ENCODE results near the gene PPP1R26.
A peak's percentile ranks its signal among the peaks of the same experiment; 100 is the strongest.

Gene PPP1R26

DNA sequence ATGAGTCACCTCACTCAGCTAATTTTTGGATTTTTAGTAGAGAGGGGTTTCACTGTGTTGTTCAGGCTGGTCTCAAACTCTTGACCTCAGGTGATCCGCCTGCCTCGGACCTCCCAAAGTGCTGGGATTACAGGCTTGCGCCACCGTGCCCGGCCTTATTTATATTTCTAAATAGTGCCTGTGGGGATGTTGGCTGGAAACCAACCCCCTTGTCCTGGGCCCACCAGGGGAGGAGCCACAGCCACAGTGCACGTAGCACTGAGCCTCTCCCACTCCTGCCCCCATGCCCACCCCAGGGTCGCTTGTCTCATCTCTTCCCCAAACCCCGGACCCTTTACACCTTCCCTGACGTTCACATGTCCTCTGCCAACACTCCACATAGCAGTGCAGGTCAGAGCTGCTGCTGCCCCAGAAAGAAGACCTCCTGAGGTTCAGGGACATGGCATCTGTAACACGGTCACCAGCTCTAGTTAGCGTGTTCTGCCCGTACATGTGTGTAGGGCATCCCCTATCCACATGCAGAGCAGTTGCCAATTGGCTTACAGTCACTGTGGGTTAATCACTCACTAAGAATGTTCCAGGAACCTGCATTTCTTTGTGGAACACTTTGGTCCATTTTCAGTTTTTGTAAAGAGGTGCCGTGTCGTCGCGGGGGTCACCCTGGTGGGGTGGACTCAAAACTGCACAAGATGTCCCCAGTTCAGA, 10.7 kb downstream of the PPP1R26 start:
- no peak for DNase-seq

DNA sequence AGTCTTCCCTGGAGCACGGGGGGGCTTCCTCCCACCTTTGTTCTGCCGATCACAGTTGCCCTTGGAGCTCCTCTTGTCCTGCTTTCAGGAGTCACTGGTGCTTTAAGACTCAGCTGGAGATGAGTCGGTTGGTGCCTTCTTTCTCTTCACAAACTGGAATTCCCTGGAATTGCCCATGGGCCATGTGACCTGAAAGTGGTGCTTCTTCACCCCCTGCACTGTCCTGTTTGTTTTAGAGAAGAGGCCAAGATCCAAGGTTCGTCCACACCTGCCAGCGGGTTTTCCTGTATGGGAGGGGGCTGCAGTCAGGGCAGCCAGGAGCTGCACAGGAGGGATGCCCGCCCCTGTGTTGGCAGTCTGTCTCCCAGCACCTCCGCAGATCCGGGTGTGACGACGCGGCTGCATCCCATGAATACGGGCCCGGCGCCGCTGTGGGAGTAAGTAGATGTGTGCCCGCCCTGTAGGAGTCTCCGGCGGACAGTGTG, 11.4 kb downstream of the PPP1R26 start:
- DNase-seq, result peak in 1 of 3 experiments; percentile 51

DNA sequence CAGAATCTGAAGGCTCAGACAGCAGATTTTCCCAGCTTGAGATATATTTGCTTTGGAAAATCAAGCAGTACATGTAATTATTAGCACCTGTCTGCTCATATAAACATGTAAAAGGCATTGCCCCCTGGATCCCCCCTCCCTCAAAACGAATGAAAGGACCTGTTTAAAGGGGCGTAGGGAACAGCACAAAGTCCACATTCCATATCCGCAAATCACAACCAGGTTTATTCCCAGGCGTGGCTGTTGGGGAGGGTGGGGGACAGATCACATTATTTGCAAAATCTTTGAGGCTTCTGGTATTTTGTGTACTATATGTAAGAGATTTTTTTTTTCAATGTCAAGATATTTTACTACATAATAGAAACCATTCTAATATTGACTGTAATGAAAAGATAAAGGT, 12.2 kb downstream of the PPP1R26 start:
- DNase-seq, result peak in 1 of 3 experiments; percentile 51

DNA sequence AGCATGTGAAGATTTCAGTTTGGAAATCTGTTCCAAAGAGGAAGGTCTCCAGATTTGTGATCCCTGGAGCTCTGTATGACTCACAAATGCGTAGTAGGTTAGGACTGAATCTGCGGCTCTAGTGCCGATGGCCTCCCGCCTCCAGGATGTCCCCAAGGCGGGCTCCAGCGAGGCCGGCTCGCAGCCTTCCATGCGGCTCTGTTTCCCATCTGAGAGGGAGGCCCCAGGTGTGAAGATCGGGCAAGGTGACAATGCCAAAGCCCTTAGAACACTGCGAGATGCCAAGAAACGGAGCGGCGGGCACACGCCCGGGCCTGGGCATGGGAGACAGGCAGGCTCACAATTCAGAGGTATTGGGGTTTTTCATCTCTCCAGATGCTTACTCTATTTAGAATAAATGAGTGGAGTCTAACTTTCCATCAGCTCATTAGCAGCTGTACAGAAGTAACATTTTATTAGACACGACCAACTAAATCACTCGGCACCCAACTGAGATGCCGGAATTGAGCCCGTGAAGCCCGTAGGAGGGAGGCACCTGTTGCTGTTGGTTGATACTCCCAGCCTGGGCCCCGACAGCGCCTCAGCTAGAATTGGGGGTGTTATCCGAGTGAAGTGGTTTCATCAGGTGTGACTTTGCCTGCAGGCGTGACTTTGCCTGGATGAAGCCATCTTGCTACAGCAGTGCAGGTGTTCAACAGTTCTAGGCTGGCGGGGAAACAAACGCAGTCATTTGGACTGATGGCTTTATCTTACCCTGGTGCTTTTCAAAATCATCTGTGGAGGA, 13.5 kb downstream of the PPP1R26 start:
- peak in 2 of 3 experiments; percentile 46 to 83 for DNase-seq

DNA sequence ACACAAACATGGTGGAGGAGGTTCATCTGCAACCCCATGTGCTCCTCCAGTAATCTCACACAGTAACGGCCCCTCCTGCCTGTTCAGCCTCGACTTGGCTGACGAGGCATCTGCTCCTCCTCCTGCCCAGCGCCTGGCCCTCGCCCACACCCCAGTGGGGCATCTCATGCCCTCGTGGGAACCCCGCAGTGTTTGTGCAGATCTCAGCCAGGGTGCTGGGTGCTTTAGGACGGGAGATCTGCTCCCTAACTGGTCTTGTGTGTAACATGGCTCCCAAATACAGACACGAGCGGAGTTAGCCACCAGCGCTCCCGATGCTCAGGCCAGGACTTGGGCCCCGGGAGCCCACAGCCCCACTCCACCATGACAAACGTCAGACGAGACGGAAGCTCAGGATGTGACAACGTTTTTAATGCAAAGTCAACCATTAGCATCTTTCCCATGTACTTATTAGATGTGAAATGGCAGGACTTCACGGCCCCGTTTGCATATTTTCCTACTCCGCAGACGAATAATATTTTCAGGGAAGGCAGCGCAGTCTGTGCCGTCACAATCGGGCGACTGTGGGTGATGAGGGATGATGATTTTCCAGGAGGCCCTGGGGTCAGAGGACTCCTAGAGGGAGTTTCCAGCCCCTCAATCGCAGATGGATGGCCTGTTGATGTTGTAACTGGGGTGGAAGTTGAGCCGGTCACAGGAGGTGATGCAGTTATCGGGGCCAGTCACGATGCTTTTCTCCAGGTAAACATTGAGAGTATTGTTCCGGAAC, 15.4 kb downstream of the PPP1R26 start:
- no peak for DNase-seq

DNA sequence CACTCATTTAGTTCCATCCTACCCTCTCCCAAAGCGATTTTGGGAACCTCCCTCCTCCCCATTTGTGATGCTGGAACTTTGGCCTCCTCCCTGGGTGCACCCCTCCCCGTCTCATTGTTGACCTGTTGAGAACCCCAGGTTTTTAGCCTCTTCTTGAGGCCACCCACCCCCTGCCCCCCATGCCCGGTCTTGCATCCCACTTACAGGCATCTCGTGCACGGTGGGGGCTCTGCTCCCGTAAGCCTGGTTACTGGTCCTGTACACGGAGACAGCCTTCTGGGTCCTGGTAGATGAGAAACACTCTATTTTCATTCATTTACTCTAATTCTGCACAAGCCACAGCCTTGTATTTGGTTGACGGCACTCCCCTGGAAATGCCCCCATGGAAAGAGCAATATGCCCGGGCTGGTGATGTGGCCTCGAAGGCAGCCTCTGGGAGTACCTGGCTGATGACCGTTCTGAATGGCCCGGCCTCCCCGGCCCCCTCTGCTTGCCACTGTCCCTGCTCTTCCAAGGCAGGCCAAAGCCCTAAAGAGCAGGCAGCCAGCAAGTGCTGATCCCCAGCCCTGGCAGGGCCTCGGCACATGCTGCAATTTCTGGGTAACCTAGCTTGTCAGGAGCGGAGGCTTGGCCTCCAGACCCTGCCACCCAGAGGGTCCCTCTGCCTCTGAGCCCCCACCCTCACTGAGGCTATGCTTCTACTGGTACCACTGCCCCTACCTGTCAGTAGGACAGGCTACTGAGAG, 19.0 kb downstream of the PPP1R26 start:
- DNase-seq, result no peak

DNA sequence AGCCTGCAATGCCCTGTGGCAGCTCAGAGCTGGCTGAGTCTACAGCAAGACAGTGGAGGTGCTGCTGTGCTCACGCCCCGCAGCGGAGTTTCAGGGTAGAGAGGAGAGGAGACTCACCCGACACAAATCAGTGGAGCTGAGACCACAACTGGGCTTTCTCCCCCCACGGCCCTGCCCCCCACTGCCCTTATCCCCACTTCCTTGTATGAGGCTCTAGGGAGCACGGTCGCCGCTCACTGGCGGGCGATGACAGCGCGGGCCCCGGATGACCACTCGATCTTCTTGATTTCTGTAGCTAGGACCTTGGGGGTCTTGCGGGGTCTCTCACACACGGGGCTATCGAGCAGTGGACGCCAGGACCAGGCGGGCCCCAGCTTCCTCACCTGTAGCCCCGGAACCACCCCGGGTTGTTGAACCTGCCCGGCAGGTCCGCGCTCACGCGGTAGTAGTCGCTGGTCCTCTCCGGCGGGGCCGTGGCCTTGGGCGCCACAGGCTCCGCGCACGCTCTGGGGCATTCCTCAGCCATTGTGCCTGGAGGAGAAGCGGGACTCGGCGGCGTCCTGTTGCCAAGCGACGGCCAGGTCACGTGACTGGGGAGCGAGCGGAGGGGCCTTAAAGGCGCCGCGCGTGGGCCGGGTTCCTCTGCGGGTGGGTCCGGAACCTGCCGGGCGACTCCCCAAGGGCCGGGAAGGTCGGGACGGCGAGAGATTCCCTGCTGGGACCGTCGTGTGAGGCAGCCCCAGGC, 19.9 kb downstream of the PPP1R26 start:
- DNase-seq, result peak; percentile 75 to 96 (median 93)

DNA sequence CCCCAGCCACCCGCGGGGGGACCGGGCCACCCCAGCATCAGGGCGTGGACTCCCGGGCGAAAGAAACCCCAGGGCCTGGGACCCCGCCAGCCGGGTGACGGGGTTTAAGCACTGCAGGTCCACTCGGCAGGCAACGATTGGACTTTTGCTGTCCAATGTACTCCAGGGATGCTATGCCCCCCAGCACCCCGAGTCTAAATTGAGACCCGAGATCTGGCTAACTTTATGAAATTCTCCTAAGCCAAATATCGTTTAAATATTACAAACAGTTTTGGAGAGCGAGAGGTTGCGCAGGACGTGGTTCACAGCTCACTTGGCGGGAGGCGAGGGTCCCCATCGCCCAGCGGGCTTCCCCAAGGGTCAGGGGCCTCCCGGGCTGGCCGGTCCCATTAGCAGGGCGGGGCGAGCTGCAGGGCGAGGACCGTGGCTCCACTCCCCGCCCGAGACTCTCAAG, 20.5 kb downstream of the PPP1R26 start:
- DNase-seq, result peak in 1 of 3 experiments; percentile 86

DNA sequence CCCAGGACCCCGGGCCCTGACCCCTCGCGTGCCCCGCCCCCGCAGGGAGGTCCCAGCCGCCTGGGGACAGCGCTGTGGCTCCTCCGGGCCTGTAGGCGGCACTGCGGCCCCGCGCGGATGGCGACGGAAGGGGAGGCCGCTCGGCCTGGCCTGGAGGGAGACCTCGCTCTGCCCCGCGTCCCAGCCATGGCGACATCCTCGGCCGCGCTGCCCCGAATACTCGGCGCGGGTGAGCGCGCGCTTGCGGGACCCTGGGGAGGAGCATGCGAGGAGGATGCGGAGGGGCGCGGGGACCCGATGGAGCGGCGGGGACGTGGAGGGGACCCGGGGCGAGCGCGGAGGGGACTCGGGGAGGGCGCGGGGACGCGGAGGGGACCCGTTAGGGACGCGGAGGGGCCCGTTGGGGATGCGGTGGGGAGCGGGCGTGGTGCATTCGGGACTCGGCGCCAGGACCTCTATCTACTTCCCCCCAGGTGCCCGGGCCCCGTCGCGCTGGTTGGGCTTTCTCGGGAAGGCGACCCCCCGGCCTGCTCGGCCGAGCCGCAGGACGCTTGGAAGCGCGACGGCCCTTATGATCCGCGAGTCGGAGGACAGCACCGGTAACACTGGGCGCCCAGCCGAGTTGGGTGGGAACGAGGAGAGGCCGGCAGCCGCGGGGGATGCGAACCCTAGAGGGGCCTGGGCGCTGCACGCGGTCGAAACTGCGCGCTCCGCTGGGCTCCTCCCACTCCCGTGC, 21.1 kb downstream of the PPP1R26 start, which contains the start of gene MRPS2:
Gene MRPS2 (plus strand): TSS at position 158 of the 736 bp plus-strand sequence. CDS start 29 bp downstream, at position 187.
- DNase-seq, result peak; percentile 79 to 91 (median 89)

DNA sequence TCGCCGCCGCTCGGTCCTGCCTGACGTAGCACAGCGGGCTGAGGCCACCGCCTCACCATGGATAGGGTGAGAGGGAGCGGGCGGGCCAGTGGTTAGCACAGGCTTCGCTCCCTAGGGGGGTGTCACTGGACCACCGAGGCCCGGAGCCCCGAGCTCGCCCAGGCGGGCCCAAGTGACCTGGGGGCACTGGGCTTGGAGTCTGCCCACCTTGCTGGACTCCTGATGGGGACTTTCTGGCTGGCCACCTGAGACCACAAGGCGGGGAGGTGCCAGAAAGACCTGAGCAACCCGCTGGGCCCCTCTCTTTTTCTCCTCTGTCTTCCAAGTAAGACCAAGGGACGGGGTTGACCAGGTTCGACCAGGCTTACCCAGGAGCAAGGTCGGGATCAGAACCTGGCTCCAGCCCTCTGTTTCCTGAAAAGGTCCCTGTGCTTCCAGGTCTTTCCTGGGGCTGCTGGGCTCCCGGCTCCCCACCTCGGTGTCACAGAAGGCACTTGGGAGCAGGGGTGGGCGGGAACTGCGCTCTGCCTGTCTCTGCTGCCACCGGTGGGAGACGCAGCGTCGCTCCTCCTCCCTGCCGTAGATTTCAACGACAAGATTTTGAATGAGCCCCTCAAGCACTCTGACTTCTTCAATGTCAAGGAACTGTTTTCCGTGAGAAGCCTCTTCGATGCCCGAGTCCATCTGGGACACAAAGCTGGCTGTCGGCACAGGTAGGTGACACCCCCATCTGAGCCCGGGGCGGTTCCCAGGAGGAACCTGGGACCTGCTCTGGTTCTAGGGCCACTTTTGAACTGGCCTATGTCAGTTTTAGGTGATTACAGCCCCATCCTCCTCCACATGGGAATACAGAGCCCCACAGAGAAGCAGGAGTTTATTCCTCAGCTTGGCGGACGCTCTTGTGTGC, 21.9 kb downstream of the PPP1R26 start:
- no peak for DNase-seq

DNA sequence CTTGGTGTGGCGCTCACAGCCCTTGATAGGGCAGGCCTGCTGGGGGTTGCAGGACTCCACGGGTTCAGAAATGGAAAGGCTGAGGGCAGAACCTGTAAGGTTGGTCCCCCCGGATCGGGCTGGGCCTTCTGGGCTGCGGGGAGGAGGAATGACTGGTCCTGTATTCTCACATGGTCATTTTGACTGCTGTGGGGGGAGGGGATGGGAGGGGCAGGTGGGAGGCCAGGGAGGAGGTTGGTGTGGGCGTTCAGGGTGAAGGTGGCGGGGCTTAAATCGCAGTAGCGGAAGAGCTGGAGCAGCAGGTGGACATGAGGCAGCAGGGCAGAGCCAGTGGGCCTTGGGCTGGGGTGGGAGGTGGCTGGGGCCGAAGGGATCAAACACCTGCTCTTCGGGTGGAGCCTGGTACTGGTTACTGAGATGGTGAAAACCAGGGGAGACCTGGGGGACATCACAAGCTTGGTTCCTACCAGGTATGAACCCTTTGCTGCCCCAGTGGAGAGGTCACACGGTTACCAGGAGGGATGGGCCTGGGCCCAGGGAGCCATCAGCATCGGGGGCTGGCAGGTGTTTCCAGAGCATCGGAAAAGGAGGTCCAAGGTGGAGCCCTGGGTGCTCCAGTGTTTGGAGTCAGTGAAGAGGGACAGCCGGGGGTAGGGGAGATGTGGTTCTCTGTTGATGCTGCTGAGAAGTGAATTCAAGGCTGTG, 22.7 kb downstream of the PPP1R26 start:
- no peak for DNase-seq

DNA sequence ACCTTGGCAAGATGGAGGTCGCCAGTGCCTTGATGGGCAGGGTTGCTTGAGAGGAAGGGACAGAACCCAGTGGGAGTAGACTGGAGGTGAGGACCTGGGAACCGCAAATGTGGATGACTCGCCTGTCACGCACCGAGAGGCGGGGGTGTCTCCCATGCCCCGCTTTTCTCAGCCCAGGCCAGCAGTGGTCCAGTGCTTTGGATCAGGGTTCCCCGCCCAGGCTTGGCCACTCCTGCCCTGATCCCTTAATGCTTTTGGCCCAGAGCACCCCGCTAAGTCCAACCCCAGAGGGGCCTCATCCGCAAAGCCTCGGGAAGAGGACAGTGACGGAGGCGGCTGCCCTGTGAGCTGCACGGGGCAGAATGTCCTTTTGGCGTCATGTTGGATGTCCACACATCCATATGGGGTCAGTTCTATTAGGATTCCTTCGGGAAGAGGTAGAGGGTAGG, 23.3 kb downstream of the PPP1R26 start:
- DNase-seq, result no peak

DNA sequence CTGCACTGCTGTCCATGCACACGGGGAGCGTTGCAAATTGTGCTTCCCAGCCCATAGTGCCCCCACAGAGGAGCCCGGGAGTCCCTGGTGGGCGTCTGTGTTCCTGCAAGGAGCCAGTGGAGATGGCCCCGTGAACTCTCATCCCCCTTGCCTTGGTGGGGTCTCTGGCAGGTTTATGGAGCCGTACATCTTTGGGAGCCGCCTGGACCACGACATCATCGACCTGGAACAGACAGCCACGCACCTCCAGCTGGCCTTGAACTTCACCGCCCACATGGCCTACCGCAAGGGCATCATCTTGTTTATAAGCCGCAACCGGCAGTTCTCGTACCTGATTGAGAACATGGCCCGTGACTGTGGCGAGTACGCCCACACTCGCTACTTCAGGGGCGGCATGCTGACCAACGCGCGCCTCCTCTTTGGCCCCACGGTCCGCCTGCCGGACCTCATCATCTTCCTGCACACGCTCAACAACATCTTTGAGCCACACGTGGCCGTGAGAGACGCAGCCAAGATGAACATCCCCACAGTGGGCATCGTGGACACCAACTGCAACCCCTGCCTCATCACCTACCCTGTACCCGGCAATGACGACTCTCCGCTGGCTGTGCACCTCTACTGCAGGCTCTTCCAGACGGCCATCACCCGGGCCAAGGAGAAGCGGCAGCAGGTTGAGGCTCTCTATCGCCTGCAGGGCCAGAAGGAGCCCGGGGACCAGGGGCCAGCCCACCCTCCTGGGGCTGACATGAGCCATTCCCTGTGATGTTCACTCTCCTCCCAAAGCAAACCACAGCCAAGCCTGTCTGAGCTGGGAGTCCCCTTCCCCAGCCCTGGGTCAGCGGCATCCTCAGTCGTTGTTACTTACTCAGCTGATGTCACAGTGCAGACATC, 24.0 kb downstream of the PPP1R26 start:
- no peak for DNase-seq

DNA sequence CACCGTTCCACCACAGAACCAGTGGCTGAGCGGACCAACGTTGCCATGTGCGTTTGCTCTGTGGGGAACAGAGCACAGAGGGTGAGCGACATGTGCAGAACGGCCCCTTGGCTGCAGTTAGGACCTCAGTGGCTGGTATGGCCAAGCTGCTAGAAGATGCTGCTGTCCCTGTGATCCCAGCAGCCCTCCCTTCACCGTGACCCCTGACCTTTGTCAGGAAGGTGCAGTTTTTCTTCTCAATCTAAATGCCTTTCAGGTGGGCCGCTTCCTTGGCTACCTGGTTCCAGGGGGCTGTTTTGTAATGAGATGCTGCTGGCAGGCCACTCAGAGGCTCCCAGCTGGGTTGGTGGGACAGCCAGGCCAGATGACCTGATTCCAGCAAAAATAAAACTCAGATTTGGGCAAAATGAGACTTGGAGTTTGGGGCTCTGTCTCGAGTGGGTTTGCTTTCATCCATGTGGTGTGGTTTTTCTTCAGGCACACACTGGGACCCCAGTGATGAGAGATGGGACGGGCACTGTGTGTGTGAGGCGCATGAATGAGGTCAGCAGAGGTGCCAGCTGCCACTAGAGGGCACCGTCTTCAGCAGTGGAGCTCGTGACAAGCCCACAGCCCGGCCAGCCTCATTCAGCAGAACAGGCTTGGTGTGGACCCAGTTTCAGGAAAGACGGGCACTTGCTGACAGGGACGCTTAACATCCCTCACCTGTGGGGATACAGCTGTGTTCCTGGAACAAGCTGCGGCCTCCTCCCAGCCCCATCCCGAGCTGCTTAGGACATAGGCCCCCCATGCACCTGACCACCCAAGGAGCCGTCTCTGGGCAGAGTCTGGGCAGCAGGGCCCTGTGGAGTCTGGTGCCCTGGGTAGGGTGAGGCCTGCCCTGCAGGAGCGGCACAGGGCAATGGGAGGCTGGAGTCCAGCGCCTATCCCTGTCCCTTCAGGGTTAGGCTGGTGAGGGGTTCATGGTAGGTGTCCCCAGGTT, 25.0 kb downstream of the PPP1R26 start:
- DNase-seq, result peak; percentile 5 to 60 (median 14)

DNA sequence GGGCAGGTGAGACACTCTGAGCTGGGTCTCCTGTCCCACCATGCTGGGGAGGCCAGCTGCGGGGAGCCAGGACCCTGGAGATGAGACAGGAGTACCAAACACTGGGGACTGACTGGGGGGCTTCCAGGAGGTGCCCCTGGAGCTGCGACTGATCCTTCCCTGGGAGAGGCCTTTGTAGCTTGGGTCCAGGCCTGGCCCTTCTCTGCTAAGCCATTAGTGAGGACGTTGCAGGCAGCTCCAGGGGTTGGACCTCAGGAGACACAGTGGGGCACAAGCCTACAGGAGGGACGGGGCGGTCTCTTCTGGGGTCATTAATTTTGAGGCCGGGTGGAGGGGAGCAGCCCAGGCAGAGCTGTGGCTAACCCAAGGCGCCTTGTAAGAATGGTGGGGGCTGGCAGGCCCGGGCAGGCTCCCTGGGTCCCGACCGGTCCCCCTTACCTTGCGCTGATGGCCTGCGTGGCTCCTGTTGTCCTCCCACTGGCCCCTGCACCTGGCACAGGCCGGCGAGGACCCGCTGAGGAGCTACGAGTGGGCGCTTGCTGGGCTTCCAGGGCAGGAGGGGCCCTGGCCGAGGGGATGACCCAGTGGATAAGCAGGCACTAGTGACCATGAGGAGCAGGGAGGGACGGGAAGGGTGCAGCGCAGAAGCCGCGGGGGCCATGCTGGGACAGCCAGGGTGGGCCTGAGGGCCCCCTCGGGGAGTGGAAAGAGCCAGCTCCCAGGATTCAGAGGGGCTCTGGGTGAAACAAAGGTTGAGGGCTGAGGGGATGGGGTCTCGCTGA, 26.0 kb downstream of the PPP1R26 start:
- no peak for DNase-seq

Data from NCI-H1417 (cell line).